Erythroblast (primary cell): Measurements from ENCODE around the gene MAD1L1.

Experiments
- DNase-seq, 2 experiments: peaks; one replicate each; lab custom pipeline; 2025; lab: John Stamatoyannopoulos, UW
- GATA1 ChIP-seq: IDR thresholded peaks from 2 replicates; pipeline ENCODE4 v1.6.1; 2011; ENCODE audit warnings: low read depth, mild to moderate bottlenecking, control low read depth, low read length, moderate library complexity
- POLR2A ChIP-seq: IDR thresholded peaks from 2 replicates; pipeline ENCODE4 v1.6.1; 2011; ENCODE audit warnings: mild to moderate bottlenecking, low read length

MAD1L1 gene

DNA sequence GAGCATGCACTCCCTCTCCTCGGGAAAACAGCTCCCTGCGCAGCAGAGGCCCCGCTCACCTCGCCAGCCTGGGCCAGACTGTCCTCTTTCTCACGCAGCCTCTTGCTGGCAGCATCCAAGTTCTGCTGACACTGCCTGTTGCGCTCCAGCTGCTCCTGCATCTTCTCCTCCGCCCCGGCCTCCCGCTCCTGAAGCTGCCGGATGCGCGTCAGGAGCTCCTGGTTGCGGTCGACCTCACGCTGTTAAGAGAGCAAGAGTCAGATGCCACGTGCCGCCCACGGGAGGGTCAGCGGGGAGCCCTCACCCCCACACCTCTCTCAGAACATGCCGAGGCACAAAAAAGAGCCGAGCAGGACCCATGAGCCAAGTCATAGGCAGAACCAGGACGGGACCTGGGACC lies 10.2 kb downstream of the MAD1L1 start:
- TF ChIP-seq GATA1 (no peak), POLR2A (no peak)

DNA sequence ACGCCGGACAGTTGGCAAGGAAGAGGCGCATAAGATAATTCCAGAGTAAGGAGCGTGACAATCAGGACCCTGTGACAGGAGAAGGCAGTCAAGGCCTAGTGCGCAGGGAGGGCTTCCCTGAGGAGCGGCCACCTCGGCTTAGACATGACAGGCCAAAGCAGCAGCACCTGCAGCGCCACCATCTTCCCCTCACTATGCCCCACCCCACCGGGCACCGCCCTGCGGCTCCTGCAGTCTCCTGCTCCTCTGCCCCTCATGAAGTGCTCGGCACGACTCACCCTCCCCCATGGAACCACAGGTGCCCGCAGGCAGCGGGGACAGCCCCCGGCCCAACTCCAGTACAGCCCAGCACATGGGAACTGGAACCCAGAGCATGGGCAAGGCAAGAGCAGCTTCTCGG lies 11.8 kb downstream of the MAD1L1 start:
- DNase-seq, result no peak
- TF ChIP-seq POLR2A (no peak), GATA1 (no peak)

More for the DNA sequence above, 10.2 kb downstream of the MAD1L1 start:
- DNase-seq, result no peak

DNA sequence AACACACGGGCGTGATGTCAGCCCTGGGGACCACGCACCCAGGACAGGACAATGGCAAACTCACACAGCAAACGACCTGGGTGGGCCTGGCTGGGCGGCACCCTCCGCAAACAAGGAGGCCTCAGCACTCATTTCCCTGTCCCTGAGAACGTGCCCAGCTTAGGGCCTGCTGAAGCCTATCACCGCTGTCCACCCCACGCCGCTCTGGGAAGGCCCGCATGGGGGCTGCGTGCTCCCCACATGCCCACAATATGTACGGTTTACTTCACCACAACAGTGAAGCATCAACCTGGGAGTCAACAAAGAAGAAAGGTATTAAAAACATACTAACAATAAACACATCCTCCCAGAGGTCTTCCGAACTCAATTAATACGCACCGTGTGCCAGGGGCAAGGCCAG lies 12.2 kb downstream of the MAD1L1 start:
- no peak for DNase-seq
- TF ChIP-seq GATA1 (no peak), POLR2A (no peak)

DNA sequence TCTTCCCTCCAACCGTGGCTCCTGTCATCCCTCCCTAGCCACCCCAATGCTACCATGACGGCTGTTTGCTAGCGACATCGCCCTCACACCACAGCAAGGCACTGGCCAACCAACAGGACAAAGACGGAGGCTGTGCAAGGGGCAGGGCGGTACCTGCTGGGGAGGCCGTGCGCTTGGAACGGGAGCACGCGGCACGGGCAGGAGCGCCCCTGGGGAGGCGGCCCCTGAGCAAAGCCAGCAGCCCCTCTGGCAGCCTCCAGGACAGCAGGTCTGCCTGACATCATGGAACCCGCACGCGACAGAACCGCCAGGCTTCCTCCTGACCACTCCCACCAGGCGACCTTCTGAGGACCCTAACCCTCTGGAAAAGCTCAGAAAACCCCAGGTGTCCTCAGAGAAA lies 12.7 kb downstream of the MAD1L1 start:
- DNase-seq, result no peak
- no peak for TF ChIP-seq POLR2A
- TF ChIP-seq GATA1, result no peak

DNA sequence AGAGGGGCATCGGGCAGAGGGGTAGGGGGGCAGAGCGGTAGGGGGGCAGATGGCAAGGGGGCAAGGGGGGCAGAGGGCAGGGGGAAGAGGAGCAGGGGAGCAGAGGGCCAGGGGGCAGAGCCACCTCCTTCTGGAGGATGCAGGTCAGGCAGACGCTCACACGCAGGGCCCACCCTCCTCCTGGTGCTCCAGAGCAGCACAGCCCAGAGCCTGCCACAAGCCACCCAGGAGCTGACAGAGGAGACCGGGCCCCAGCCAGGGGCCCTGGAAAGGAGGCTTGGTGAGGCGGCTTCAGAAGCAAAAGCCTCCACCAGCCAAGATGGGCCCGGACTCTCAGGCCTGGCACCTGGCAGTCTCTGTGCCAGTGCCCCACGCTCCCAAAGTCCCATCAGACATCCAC lies 13.1 kb downstream of the MAD1L1 start:
- no peak for DNase-seq
- no peak for TF ChIP-seq GATA1
- no peak for TF ChIP-seq POLR2A

DNA sequence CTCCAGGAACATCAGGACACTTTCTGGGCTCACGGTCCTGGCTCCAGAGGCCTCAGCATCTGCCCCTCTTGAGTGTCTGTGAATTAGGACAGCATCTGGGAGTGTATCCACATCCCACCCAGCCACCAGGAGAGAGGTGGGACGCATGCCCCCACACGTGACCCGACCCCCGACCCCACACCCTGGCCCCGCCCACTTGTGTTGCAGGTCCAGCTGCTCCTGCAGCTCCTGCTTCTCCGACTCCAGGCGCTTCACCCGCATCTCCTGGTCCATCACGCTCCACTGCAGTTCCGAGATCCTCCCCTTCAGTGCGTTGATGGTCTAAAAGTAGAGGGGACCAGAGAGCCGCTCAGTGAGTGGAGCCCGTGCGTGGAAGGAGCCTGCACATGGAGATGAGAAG lies 13.6 kb downstream of the MAD1L1 start:
- DNase-seq, result no peak
- TF ChIP-seq GATA1 (no peak), POLR2A (no peak)

DNA sequence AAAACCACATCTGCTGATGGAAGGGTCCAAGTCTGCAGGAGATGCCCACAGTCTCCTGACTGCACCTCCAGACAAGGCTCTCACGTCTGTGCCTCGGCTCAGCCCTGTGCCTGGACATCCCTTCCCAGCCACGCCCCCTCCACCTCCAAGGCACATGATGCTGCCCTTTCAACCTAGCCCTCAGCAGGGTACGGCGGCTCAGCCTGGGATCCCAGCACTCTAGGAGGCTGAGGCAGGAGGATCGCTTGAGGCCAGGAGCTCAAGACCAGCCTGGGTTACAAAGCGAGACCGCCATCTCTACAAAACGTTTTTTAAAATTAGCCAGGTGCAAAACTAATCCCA lies 14.3 kb downstream of the MAD1L1 start:
- TF ChIP-seq POLR2A (no peak), GATA1 (no peak)
- DNase-seq, result no peak

DNA sequence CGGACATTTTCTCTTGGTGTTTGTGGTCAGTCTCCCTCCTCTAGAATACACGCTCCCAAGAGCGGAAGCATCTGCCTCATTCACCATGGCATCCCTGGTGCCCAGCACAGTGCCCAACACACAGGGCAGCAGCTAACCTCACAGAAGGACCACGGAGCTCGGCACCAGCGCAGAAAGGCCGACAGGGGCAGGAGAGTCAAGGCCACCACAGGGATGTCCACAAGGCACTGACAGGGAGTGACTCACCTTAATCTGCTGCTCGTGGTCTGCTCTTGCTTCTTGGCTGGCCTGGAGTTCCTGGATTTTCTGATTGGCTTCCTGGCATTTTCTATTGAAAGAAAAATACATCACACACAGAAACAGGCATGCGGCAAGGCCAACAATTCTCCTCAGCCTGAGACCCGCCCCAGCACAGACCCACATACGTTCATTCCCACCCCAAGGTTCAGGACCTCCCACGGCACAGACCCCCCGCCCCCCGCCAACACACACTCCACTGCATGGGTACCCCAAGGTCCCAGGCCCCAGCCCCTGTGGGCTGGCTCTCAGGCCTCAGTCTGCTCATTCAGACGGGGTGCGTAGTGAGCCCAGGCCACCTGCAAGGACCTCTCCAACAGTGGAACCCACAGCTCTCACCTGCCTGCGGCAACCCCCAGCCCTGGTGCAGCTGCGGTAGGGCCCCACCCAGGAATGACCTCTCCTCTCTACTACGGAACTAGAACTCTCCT lies 14.9 kb downstream of the MAD1L1 start:
- no peak for TF ChIP-seq GATA1
- no peak for TF ChIP-seq POLR2A
- no peak for DNase-seq

DNA sequence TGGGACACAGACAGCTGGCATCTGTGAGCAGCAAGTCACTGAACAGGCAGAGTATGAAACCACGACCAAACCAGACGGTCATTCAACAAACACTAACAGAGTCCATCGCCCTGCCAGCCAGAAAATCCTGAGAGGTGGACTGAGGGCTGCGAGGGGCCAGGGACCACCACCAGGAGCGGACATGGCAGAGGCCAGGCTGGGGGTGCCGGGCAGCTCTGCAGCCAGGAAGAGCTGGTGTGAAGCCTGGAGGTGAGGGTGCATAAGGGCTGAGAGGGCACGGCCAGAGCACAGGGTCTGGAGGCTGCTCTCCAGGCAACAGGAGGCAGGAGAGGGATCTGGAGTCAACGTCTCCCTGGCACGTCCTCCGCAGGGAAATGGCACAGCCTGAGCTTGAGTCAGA lies 15.5 kb downstream of the MAD1L1 start:
- TF ChIP-seq GATA1 (no peak), POLR2A (no peak)
- no peak for DNase-seq

DNA sequence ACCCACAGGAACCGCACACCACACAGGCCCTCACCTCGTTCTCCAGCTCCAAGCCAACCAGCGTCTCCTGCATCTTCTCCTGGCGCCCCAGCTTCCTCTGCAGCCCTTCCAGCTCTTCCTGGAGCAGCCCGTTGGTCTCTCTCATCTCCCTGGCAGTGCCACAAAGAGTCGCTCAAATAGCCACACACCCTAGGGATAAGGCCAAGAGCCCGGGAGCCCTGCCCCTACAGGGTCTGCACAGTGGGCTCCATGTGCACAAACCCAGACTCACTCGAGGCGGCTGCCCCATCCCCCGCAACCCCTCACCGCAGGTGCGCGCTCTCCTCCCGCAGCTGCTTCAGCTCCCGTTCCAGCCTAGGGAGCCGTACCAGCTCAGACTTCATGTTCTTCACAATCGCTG lies 16.9 kb downstream of the MAD1L1 start:
- no peak for TF ChIP-seq GATA1
- no peak for TF ChIP-seq POLR2A
- no peak for DNase-seq

DNA sequence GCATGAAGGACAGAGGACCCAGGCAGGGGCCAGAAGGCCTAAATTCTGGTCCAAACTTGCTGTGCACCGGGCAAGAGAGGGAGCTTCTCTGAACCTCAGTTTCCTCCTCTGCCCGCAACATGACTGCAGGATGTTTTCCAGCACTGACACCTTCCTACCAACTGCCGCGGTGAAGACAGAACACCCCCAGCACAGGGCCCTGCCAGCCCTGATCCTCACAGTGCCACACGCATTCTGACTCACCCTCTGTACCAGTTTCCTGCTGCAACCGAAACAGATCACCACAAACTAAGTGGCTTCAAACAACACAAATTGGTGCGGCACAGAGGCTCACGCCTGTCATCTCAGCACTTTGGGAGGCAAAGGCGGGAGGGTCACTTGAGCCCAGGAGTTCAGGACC lies 18.1 kb downstream of the MAD1L1 start:
- no peak for DNase-seq
- no peak for TF ChIP-seq GATA1

DNA sequence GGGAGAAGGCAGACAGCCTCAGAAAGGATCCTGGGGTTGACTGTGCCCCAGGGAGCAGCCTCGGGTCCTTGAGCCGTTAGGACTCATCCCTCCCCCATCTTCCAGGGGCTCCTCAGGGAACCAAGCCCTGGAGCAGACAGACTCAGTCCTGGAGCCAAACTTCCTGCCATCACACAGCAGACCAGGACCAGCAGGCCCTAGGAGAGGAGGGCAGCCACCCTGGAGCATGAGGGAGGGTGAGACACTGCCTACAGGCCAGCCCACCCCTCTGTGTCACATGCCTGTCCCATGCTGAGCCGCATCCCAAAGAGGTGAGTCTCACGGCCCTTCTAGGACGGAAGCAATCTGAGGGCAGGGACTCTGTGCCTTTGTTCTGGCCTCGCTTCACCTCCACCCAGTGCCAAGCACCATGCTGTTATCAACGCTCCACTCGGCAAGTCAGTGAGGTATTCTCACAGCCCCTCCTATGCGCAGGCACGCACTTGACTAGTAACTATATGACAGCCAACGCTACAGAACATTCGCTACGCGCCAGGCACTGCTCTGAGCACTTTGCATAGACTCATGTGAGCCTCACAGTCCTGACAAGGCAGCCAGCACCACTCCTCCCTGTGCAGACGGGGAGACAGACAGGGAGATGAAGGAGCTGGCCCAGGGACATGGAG lies 19.1 kb downstream of the MAD1L1 start:
- TF ChIP-seq GATA1, result no peak
- no peak for TF ChIP-seq POLR2A
- no peak for DNase-seq

DNA sequence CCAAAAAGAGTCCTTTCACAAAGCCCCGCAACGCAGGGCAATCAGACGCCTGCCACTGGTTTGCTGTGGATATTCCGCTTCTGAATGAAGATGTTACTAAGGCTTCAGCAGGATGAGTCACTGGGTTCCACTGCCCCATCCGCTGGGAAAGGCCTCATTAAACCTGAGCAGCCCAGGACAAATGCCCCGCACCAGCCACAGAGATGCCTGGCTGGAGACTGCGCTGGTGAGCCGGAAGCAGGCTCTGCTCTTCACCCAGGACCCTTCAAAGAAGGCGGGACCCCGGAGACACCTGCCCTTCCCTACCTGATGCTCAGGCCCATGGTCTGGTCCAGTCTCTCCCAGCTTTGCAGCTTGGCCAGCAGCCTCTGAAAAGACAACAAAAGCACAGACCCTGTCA lies 19.8 kb downstream of the MAD1L1 start:
- TF ChIP-seq POLR2A (no peak), GATA1 (no peak)
- DNase-seq, result no peak

DNA sequence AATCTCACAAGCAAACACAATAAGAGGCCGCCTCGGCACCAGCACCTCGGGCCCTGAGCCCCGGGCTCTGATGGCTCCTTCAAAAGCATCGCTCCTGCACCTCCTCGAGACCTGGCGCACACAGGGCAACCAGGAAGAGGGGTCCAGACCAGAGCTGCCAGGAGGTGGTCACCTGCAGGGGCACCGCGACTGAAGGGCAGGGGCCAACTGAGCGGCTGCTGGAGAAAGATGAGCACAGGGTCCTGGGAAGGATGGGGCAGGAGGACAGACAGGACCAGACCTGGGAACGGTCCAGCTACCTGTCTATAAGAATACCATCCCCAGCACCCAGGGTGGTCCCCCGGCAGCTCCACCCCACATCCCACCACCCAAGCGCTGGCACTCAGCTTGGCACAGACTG lies 20.8 kb downstream of the MAD1L1 start:
- DNase-seq, result no peak
- no peak for TF ChIP-seq GATA1
- no peak for TF ChIP-seq POLR2A

DNA sequence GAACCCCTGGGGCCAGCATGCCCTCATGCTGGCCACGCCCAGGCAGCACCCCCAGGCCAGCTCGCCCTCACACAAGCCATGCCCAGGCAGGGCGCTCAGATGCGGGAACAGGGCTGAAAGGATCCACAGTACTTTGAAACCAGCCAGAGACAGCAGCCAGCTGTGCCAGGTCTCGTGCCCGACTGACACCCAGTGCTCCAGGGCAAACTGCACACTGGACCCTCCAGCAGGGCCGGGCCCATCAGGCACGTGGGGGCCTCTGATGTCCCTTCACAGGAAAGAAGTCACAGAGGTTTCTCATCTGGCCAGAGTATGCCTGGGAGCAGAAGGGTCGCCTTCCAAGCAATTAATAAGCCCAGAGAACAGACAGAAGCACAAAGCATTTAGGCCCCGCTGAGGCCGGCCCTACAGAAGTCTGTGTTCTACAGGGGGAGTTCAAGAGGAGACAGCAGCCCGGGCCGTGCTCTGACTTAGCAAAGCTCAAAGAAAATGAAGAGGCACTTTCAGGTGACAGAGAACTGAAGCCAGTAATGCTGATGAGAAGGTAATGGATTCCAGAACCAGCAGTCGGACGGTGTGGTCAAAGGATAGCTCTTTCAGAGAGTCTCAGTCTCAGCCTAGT lies 21.4 kb downstream of the MAD1L1 start:
- TF ChIP-seq GATA1 (no peak), POLR2A (no peak)
- DNase-seq, result no peak
